ENCODE results near the gene BNIP5. TPM values are rescaled to one million over a fixed set of nuclear protein-coding genes. Genes with fewer than 3 reads are reported as not detected.
A peak's percentile ranks its signal among the peaks of the same experiment; 100 is the strongest.

The BNIP5 gene
- total RNA-seq, 2 donors from 2014 or later: 11.4 to 14.4 TPM

DNA sequence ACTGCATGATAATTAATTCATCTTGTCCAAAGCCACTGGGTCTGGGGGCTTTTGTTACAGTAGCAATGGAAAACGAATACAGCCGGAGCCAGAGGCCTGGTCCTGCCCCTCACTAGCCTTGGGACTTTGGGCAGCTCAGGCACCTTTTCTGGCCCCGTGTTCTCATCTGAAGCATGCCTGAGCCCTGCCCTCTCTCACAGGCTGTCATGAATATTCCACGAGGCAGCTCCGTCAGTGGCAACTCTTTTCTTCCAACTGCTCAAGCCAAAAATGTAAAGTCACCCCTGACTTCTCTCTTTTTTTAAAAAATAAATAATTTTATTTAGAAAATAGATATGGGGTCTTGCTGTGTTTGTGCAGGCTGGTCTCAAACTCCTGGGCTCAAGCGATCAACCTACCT is 5.3 kb downstream of the BNIP5 start:
- no peak for ATAC-seq
- intact Hi-C loops (cut with DNase I, micrococcal nuclease): no loop called here
- DNase-seq: no peak

DNA sequence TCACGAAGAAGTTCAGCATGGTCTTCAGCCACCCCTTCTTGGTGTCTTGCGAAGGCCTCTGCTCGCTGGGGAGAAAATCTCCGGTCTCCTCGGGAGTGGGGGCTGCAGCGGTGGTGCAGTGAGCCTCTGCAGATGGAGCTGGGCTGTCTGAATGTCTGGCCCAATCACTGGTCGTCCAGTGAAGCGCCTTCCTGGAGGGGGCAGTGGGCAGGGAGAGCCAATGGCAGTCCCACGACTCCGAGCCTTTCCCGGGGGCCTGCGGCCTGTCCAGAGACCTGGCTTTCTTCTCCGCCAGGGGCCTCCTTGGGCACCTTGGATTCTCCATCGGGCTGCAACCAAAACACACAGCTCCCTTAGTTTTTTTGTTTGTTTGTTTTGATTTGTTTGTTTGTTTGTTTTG is 6.3 kb downstream of the BNIP5 start:
- intact Hi-C loops (cut with DNase I, micrococcal nuclease): no loop called here
- ATAC-seq: no peak
- DNase-seq: no peak

DNA sequence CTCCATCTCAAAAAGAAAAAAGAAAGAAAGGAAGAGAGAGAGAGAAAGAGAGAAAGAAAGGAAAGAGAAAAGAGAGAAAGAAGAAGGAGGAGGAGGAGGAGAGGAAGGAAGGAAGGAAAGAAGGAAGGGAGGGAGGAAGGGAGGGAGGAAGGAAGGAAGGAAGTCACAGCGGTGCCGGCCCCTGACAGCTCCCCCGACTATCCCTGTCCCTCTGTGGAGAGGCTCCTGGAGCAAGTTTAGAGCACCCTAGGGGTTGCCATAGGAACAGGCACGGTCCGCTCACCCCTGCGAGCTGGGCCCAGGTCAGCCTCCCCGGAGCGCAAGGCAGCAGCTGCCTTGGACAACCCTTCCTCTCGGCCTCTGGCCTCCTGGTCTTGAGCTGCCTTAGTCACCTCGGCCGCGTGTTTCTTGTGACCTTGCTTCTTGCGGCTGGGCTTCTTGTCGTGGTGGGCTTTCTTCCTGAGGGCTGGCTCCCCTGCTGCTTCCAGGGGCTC is 6.8 kb downstream of the BNIP5 start:
- DNase-seq (no peak), ATAC-seq (no peak)
- intact Hi-C loops (cut with DNase I, micrococcal nuclease): no loop called here

GRCh38 chr6:36328600-36328999 is 8.1 kb downstream of the BNIP5 start:
- ATAC-seq (no peak), DNase-seq (no peak)
- intact Hi-C loops (cut with DNase I, micrococcal nuclease): no loop called here

DNA sequence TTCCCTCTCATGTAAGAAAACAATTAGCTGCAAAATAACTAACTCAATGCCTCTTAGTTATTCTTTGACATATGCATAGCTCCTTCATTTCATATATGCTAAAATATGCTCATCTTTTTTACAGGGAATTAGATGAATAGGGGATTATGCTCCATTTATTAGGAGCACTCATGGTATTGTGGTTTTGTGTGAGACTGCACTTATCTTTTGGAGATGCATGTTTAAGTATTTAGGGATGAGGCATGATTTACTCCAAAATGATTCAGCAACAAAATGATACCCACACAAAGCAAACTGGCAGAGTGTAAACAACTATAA is 8.8 kb downstream of the BNIP5 start:
- intact Hi-C loops (cut with DNase I, micrococcal nuclease): no loop called here
- no peak for DNase-seq
- ATAC-seq: no peak

DNA sequence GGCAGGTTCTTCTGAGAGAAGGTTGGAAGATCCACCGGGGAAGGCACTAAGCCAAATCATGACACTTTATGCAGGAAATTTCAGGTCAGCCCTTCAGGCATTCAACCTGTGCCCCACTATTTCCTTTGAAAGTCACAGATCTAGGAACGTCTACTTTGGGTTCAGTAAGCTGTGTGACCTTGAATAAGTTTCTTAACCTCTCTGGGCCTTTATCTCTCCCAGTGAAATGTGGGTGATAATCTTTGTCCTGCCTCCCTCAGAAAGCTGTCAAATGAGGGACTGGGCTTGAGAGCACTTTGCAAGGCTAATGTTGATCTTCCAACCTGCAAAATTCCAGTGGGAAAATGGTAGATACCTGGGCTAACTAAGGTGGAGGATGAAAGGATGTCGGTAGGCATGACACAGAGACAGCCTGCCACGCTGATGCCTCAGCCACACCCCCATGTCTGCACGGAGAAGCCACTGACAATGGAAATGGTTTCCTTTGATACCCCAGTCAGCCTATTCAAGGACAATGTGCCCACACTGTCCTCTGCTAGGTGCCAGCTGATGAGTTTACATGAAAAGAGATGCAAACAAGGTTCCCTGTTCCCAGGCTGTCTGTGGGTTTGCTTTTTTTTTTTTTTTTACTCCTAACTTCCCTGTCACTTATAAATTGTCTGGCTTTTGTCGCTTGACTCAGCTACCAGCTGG is 9.3 kb downstream of the BNIP5 start:
- DNase-seq (no peak), ATAC-seq (no peak)
- intact Hi-C loops (cut with DNase I, micrococcal nuclease): no loop called here

GRCh38 chr6:36326356-36326995 is 10.2 kb downstream of the BNIP5 start:
- DNase-seq: no peak
- intact Hi-C loops (cut with DNase I, micrococcal nuclease): no loop called here
- ATAC-seq: no peak

GRCh38 chr6:36324715-36325114 is 12.0 kb downstream of the BNIP5 start:
- intact Hi-C loops (cut with DNase I, micrococcal nuclease): no loop called here
- no peak for DNase-seq
- no peak for ATAC-seq

- intact Hi-C loops (cut with DNase I, micrococcal nuclease): no loop called here
- ATAC-seq: no peak
- DNase-seq: no peak
Measured at GRCh38 chr6:36324191-36324590, 12.5 kb downstream of the BNIP5 start.

GRCh38 chr6:36323062-36323461 is 13.6 kb downstream of the BNIP5 start:
- intact Hi-C loops (cut with DNase I, micrococcal nuclease): no loop called here
- ATAC-seq: no peak
- DNase-seq: no peak

DNA sequence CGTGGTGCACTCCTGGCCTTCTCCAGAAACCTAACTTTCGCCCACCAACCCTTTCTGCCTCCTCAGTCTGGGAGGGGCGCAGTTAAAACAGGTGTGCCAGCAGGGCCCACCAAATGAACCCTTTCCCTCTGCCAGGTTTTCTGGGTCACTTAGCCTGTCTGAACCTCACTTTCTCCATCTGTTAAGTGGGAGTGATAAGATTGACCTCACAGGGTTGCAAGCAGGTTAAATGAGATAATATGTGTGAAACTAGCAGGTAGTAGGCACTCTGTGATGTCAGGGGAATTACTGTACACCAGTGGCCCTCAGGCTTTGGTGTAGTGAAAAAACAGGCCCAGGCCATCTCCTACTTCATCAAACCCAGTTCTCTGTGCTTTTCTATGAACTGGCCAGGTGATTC is 14.1 kb downstream of the BNIP5 start:
- no peak for DNase-seq
- no peak for ATAC-seq
- intact Hi-C loops (cut with DNase I, micrococcal nuclease): no loop called here

DNA sequence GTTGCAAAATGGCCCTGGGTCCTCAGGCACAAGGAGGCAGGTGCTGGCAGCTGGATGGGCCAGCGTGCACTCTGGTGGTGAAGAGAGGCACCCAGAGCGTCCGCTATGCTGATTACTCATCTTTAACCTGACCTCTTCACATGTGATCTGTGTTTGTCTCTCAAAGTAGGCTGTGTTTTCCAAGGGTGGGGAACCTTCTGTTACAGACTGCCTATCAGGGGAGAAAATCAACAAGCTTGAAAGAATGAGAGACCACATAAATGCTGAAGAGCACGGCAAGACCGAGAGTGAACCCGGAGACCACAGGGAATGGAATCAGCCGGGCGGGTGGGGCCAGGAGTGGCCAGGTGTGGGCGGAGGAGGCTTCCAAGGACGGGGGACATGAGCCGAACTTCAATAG is 16.2 kb downstream of the BNIP5 start:
- ATAC-seq: peak; percentile 62
- intact Hi-C loops (cut with DNase I, micrococcal nuclease): no loop called here
- peak; percentile 53 to 62 for DNase-seq

DNA sequence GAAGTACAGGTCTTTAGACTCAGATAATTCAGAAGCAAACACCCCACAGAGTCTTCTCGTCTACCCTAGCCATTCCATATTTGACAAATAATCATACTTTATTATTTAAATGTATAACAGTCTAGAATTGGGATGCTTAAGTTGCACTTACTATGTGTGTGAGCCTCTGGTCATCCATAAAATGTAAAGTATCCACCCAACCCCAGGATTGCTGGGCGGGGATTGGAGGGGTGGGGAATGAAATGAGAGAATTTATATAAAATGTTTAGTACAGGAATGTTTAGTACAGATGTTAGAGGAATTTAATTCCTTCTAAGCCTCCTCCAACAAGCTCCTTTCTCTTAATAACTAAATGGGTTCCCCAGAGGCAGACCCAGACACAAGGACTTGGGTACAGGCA is 16.9 kb downstream of the BNIP5 start:
- DNase-seq (peak in 1 of 2 donors; percentile 40), ATAC-seq (peak; percentile 30)
- intact Hi-C loops (cut with DNase I, micrococcal nuclease): no loop called here

DNA sequence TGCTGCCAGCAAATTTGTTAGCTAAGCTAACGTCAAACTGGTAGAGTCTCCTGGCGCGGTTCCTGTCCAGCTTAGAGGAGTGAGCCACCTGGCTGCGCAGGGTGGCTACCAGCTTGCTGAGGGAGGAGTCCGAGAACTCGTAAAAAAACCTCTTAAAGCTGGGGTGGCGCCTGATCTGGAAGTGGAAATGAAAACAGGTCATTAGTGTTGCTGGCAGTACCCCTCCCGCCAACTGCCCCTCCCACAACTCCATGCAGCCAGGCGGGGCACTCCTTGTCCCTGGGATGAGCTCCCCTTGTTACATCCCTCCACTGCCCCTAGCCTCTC is 17.3 kb downstream of the BNIP5 start:
- peak; percentile 87 for ATAC-seq
- DNase-seq: peak; percentile 81 to 90
- intact Hi-C loops (cut with DNase I, micrococcal nuclease): no loop called here

- DNase-seq: peak in 1 of 2 donors; percentile 27
- ATAC-seq: no peak
- intact Hi-C loops (cut with DNase I, micrococcal nuclease): no loop called here
Measured at GRCh38 chr6:36318690-36319435, 17.8 kb downstream of the BNIP5 start.

GRCh38 chr6:36317623-36318022 is 19.1 kb downstream of the BNIP5 start:
- DNase-seq (no peak), ATAC-seq (no peak)
- intact Hi-C loops (cut with DNase I, micrococcal nuclease): no loop called here

- DNase-seq (no peak), ATAC-seq (peak; percentile 40)
- intact Hi-C loops (cut with DNase I, micrococcal nuclease): no loop called here
Measured at GRCh38 chr6:36315921-36316320, 20.8 kb downstream of the BNIP5 start.

DNA sequence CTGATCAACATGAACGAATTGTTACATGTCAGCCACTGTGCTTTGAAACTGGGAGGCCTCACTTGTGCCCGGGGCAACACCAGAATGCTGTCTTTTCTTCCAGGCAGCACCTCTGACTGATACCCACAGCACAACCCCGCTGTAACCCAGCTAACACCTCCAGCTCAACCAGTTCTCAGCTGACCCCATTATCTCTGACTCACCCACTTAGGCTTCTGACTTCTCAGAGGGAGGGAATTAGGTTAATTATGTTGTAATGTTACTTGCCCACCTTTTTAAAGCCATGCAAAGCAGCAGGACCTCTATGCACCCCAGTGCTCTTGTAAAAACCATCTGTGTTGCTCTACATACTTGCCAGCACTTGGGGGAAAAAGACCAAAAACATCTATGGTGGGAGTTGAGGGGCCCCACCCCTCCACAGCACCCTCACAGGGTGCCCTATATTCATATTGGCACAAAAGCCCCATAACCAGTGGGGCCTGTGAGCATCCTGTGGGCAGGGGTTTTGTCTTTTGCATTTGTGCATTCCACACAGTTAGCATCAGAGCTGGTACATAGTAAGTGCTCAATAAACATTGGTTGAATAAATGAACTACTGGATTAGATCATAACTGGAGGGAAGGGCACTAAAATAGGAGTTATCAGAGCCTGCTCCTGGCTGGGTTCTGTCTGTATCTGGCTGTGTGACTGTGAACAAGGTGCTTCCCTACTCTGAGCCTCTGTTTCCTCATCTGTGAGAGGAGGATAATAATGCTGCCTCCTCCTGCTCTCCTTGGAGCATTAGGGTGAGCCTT is 22.3 kb downstream of the BNIP5 start:
- DNase-seq (no peak), ATAC-seq (no peak)
- intact Hi-C loops (cut with DNase I, micrococcal nuclease): no loop called here

DNA sequence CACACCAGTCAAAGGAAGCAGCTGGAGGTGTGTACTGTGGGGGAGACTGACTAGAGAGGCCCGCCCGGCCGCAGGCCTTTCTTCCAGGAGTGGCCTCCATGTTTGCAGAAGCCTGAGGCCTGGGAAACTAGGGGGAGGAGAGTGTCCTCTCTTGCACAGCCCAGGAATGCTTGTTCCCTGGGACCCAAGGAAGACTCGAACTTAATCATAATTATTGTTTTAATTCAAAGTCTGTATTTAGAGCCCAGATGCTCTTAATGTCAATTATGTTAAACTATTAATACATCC is 23.1 kb downstream of the BNIP5 start:
- no peak for DNase-seq
- intact Hi-C loops (cut with DNase I, micrococcal nuclease): no loop called here
- ATAC-seq: no peak
